GM21576 (cell line): ENCODE measurements around the gene COBLL1.

ENCODE experiments used
- ATAC-seq: cut with Tn5 transposase; IDR thresholded peaks from one replicate; pipeline ENCODE4 v1.9.1; 2021; ENCODE audit warnings: mild to moderate bottlenecking, moderate library complexity; ENCODE audit not compliant: unreplicated experiment

The COBLL1 gene

GRCh38 chr2:164642946-164643555, 198.6 kb downstream of the COBLL1 start:
- ATAC-seq, result no peak

GRCh38 chr2:164642268-164642667, 199.4 kb downstream of the COBLL1 start:
- ATAC-seq, result no peak
